GM06990 (cell line): ENCODE results near the gene TAF3.

Source experiments
- DNase-seq: peaks from one replicate; pipeline ENCODE4 v3.0.0-alpha.2; 2011; ENCODE audit not compliant: insufficient read length; ENCODE audit errors: extremely low read depth
- H3K27me3 ChIP-seq: replicated peaks from 2 replicates; pipeline ENCODE4 v1.6.0; 2011; ENCODE audit warnings: low read length; ENCODE audit not compliant: control insufficient read depth, insufficient read depth
- H3K36me3 ChIP-seq: 2 replicates; pipeline ENCODE4 v1.5.1; 2011; ENCODE audit warnings: low read length; ENCODE audit not compliant: control insufficient read depth, insufficient read depth
- H3K4me3 ChIP-seq: replicated peaks from 2 replicates; pipeline ENCODE4 v1.5.1; 2011; ENCODE audit warnings: low read depth, mild to moderate bottlenecking, control low read depth, low read length
- CTCF ChIP-seq: IDR thresholded peaks from 2 replicates; pipeline ENCODE4 v1.5.1; 2011; ENCODE audit warnings: low read length, control low read depth, mild to moderate bottlenecking, inconsistent platforms; ENCODE audit not compliant: insufficient read depth, poor library complexity, severe bottlenecking

TAF3 gene

DNA sequence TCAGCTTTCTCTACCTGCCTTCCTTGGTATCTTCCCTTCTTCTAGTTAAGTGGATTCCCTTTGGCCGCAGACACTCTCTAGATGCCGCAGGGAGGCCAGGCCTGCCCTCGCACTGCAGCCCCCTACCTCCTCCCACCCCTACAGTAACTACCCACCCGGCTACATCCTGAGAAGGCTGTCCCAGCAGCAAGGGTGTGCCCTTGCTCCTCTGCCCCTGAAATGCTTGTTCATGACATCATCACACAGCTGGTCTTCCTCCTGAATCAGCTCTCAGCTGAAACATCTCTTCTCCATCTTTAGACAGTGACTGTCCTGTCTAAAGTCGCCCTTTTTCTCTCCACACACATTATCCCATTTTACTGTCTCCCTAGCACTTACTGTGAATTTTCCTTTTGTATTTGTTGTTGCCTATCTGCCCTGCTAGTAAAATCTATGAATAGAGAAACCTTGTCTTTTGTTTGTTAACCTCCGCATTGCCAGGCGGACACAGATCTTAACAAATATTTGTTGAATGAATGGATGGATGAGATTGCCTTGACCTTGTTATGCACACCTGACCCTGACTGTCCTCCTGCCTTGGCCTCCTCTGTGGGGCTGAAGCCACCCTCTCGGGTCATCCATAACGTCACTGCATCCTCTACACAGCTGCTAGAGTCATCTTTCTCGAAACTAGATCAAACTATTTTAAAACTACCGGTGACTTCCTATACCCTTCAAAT is 127.3 kb downstream of the TAF3 start:
- H3K36me3 ChIP-seq, result no peaks in the 10 kb centered on the region
- no peak for DNase-seq
- no peak overlapping the region for H3K4me3 ChIP-seq
- no peaks in the 10 kb centered on the region for H3K27me3 ChIP-seq
- TF ChIP-seq CTCF, result no peak

DNA sequence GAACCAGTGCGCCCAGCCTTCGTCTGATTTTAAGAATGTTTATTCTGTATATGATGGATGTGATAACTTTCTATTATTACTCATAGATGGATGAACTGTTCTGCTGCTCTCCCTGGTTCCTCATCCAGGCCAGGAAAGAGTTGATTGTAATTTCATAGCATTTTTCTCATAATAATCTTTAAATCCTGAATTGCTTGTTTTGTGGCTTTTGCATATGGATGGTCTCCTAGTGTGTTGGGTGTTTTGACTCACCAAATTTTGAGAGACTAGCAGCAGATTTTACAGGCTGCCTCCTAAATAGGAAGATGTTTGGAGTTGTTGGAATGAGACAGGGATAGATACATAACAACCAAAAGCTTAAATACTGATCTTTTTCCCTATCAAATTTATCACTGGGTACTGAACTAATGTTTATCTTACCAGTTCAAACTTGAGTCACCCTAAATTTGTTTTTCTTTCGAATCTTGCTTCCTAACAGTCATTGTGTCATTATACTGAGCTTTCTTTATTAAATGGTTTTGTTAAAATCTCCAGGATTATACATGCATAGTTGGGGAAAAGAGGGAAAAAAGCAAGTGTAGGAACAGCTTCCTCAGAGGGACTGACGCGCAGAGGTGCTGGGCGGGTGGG is 130.2 kb downstream of the TAF3 start:
- no peak overlapping the region for H3K4me3 ChIP-seq
- no peak for TF ChIP-seq CTCF
- no peaks in the 10 kb centered on the region for H3K27me3 ChIP-seq
- H3K36me3 ChIP-seq, result no peaks in the 10 kb centered on the region
- DNase-seq, result no peak

DNA sequence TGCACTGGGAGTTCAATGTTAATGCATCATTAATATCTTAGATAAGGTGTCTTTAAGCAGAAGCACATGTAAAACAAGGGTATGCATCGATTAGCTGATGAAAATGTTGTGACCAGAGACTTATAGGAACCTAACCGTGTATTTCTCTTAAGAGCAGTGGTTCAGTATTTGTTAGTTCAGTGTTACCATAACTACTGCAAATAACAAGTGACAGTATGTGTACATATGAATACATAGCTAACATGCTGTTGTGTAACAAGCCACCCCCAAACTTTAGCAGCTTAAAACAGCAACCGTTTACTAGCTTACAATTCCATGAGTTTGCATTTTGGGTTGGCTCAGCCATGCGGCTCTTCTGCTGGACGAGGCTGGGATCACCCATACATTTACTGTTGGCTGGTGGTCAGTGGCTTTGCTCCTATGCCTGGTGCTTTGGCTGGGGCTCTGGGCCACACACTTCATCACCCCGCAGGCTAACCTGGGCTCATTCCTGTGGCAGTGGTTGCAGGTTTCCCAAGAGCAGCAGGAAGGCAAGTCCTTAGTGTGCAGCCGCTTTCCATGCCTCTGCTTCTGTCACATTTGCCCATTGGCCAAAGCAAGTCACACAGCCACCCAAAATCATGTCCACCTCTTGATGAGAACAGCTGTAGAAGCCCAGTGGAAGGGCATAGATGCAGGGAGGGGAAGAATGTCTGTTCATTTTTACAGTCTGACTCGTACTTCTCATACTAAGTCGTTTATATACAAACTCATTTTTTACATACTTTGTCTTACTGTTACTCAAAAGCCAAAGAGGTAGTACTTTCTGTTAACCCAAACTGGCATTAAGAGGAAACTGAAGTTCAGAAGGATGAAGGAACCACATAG is 132.9 kb downstream of the TAF3 start:
- DNase-seq, result no peak
- no peaks in the 10 kb centered on the region for H3K27me3 ChIP-seq
- H3K4me3 ChIP-seq, result no peak overlapping the region
- H3K36me3 ChIP-seq, result no peaks in the 10 kb centered on the region
- no peak for TF ChIP-seq CTCF

DNA sequence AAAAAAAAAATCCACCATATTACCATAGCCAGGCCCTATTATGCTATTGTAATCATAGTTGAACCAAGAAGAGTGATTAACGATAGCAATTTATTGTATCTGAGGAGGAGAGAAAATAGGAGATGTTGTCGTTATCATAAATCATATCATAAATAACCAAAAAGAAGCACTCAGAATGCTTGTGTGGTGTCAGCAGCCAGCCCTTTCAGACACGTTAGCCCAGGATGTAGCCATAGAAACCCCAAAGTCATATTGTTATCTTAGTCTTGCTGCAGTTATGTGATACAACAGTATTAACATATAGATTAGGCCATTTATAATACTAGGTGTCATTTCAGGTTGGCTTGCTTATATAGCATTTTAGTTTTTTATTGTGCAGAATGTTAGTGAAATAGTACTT is 134.0 kb downstream of the TAF3 start:
- no peak for TF ChIP-seq CTCF

DNA sequence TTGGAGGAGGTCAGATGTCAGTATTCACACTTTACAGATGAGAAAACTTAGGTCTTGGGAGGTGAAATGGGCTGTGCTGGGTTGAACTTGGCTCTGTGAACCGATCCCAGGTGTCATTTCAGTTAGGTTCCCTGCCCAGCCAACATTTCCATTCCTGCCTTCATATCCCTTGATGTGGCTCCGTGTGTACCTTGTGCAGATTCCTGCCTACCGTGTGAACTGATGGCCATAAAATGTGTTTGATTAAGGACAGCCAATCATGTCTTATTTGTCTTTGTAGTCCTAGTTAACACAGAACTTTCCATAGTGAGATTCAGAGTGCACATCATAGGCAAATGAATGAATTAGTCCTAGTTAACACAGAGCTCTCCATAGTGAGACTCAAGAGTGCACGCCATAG is 135.1 kb downstream of the TAF3 start:
- TF ChIP-seq CTCF, result no peak

More for the DNA sequence above, 134.0 kb downstream of the TAF3 start:
- Histone ChIP-seq H3K27me3 (no peaks in the 10 kb centered on the region), H3K36me3 (no peaks in the 10 kb centered on the region), H3K4me3 (no peak overlapping the region)
- DNase-seq, result no peak

More for the DNA sequence above, 135.1 kb downstream of the TAF3 start:
- Histone ChIP-seq H3K4me3 (no peak overlapping the region), H3K27me3 (no peaks in the 10 kb centered on the region), H3K36me3 (no peaks in the 10 kb centered on the region)
- DNase-seq, result no peak
